Neural progenitor cell (in vitro differentiated cells): Measurements from ENCODE around the gene PRRC2B.

Experiments
- EZH2 ChIP-seq: fragments of 200-600 bp; sonication (generic); IDR thresholded peaks from 2 replicates; pipeline ENCODE4 v1.6.1; 2017; ENCODE audit warnings: antibody characterized with exemption, mild to moderate bottlenecking, moderate library complexity
- TF ChIP-seq, protein P1 (sequence below): fragments of 200-600 bp; sonication (generic); IDR thresholded peaks from 2 replicates; pipeline ENCODE4 v1.5.1; 2017; ENCODE audit warnings: antibody characterized with exemption, mild to moderate bottlenecking

DNA sequence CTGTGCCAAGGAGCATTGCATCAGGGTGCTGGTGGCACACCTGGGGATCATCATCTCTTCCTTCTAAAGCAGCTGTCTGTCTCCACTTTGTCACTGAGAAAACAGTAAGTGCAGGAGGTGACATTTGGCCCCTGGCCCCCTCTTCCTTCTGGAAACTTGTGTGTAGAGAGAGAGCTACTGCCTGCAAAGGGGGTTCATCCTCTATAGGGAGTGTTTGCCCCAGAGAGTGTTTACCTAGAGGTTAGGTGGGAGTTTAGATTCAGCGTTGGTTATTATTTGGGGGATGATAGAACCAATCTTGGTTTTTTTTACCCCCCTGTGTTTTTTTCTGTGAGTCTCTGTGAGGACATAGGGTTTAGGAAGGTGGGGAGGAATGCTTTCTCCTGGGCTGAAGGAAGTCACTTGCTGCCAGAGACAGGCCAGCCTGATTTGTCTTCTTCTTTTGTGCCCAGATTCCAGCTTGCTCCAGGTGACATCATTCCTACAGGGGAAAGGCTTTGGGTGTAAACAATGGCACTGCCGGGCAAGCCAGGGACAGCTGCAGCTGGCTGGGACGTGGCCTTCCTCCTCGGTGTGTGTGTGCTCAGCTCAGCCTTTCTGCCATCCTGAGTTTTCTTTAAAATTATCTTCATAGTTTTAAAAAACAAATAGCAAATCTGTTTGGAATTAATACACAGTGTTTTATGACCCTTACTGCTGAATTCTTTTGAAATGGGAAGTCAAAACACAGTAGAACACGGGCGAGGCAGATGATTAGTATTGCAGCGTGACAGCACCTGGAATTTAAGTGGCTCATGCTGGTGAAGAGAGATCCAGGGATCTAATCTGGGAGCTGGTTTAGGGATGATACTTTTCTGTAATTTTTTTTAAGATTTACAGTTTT is 24.5 kb downstream of the PRRC2B start:
- TF ChIP-seq, protein P1, sequence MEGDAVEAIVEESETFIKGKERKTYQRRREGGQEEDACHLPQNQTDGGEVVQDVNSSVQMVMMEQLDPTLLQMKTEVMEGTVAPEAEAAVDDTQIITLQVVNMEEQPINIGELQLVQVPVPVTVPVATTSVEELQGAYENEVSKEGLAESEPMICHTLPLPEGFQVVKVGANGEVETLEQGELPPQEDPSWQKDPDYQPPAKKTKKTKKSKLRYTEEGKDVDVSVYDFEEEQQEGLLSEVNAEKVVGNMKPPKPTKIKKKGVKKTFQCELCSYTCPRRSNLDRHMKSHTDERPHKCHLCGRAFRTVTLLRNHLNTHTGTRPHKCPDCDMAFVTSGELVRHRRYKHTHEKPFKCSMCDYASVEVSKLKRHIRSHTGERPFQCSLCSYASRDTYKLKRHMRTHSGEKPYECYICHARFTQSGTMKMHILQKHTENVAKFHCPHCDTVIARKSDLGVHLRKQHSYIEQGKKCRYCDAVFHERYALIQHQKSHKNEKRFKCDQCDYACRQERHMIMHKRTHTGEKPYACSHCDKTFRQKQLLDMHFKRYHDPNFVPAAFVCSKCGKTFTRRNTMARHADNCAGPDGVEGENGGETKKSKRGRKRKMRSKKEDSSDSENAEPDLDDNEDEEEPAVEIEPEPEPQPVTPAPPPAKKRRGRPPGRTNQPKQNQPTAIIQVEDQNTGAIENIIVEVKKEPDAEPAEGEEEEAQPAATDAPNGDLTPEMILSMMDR, result no peak
- TF ChIP-seq EZH2, result no peak
